CD4-positive, alpha-beta T cell (primary cell): ENCODE results near the gene RASL10A. TPM values are rescaled to one million over a fixed set of nuclear protein-coding genes. Genes with fewer than 3 reads are reported as not detected.

Source experiments
- ATAC-seq: fragments of 200-7000 bp; cut with Tn5 transposase; one replicate; pipeline ENCODE4 v1.10.0; 2022; ENCODE audit warnings: mild to moderate bottlenecking; ENCODE audit not compliant: poor library complexity
- CTCF ChIA-PET: fragments of 350-600 bp; sonication (Branson Sonifier 250); formaldehyde crosslinking; loops from one replicate; lab custom pipeline; 2021; ENCODE audit warnings: antibody characterized with exemption, inconsistent platforms; lab: Charles Lee
- POLR2A ChIA-PET: fragments of 350-600 bp; sonication (Branson Sonifier 250); formaldehyde crosslinking; loops from one replicate; lab custom pipeline; 2021; ENCODE audit warnings: antibody characterized with exemption, inconsistent platforms; lab: Charles Lee
- DNase-seq, 14 experiments: peaks; one replicate each; pipeline ENCODE4 v3.0.0-alpha.2; 2013 to 2020; ENCODE audit warnings: mixed read lengths in 2 of 14
- H3K27ac ChIP-seq, 2 donors: one replicate each; pipeline versions ENCODE4 v1.5.1 to v1.7.0; 2013; ENCODE audit warnings: low read length in 2 of 2, low read depth in 1 of 2, mild to moderate bottlenecking in 1 of 2
- H3K27me3 ChIP-seq, 2 experiments: 1 replicate in 1 of 2; 2 replicates in 1 of 2; pipeline versions ENCODE4 v1.6.1 to v1.7.0; 2013; ENCODE audit warnings: low read length in 2 of 2, control low read depth in 1 of 2, mild to moderate bottlenecking in 1 of 2, moderate library complexity in 1 of 2; ENCODE audit not compliant: insufficient read depth in 2 of 2, control insufficient read depth in 1 of 2
- H3K36me3 ChIP-seq: one replicate; pipeline ENCODE4 v1.6.1; 2013; ENCODE audit warnings: low read length, control low read depth; ENCODE audit not compliant: insufficient read depth
- H3K4me1 ChIP-seq: one replicate; pipeline ENCODE4 v1.6.1; 2013; ENCODE audit warnings: low read length, control low read depth; ENCODE audit not compliant: insufficient read depth
- H3K4me3 ChIP-seq: one replicate; pipeline ENCODE4 v1.5.1; 2013; ENCODE audit warnings: mild to moderate bottlenecking, low read length, moderate library complexity
- H3K9me3 ChIP-seq, 2 experiments: 1 replicate in 1 of 2; 2 replicates in 1 of 2; pipeline versions ENCODE4 v1.6.1 to v1.7.0; 2013; ENCODE audit warnings: low read length in 2 of 2, mild to moderate bottlenecking in 2 of 2, control low read depth in 1 of 2, moderate library complexity in 1 of 2; ENCODE audit not compliant: control insufficient read depth in 1 of 2, insufficient read depth in 1 of 2
- H3K27ac Mint-ChIP-seq: one replicate; pipeline ENCODE4 v1.8.0; 2020; ENCODE audit warnings: mixed read lengths
- H3K27me3 Mint-ChIP-seq: one replicate; pipeline ENCODE4 v1.8.0; 2021; ENCODE audit warnings: mixed read lengths
- H3K36me3 Mint-ChIP-seq: one replicate; pipeline ENCODE4 v1.8.0; 2021; ENCODE audit warnings: low read depth, mixed read lengths
- H3K4me1 Mint-ChIP-seq: one replicate; pipeline ENCODE4 v1.8.0; 2021; ENCODE audit warnings: low read depth, mixed read lengths
- H3K4me3 Mint-ChIP-seq: one replicate; pipeline ENCODE4 v1.8.0; 2020; ENCODE audit warnings: mild to moderate bottlenecking, mixed read lengths
- H3K9me3 Mint-ChIP-seq: one replicate; pipeline ENCODE4 v1.8.0; 2020; ENCODE audit warnings: mixed read lengths
- CTCF ChIP-seq: fragments of 200-600 bp; IDR thresholded peaks from one replicate; pipeline ENCODE4 v1.8.0; 2022; ENCODE audit warnings: antibody characterized with exemption, mild to moderate bottlenecking
- intact Hi-C, 2 experiments: fragments of 100-400 bp; cut with DNase I in 1 of 2; cut with micrococcal nuclease in 1 of 2; formaldehyde crosslinking; loops; one replicate each; pipeline versions ENCODE4 v1.15.1 to v1.9.0; 2023 to 2025; cut with DNase I, micrococcal nuclease
- microRNA-seq: library from miRNA; unstranded; fragments of <30 nt; microRNA quantifications from one replicate; pipeline ENCODE4 v1.2.0, GENCODE V29; 2021; ENCODE audit warnings: borderline microRNAs expressed, borderline replicate concordance
- total RNA-seq, 174 experiments: library from RNA in 2 of 174; stranded (reverse) in 2 of 174; gene quantifications; one replicate each; pipeline ENCODE4 v1.2.3 and lab custom pipeline; 2021 to 2026

The RASL10A gene
- total RNA-seq, 2 experiments from 2014 or later, result 0.30 to 0.36 TPM

- no peak overlapping the region for H3K27ac Mint-ChIP-seq
- DNase-seq (no peak), ATAC-seq (no peak)
- no peaks in the 10 kb centered on the region for H3K9me3 Mint-ChIP-seq
- Histone ChIP-seq H3K9me3 (no peaks in the 10 kb centered on the region), H3K4me3 (no peak overlapping the region), H3K27ac (no peak overlapping the region), H3K4me1 (peaks cover 32% of the 10 kb centered on the region), H3K36me3 (peaks cover 9% of the 10 kb centered on the region), H3K27me3 (no peaks in the 10 kb centered on the region)
- TF ChIP-seq CTCF, result no peak
- intact Hi-C loops, result loop anchor here in 1 of 2 experiments (5.0 to 10.0 kb wide), 4 partner anchors 122 to 1341 kb away; partner anchors contain the start of genes AP1B1, THOC5 and ZNRF3
- no peak overlapping the region for H3K4me3 Mint-ChIP-seq
- peaks cover 29% of the 10 kb centered on the region for H3K36me3 Mint-ChIP-seq
- peaks cover 37% of the 10 kb centered on the region for H3K4me1 Mint-ChIP-seq
- no peaks in the 10 kb centered on the region for H3K27me3 Mint-ChIP-seq
- CTCF ChIA-PET, result no interaction called here
- POLR2A ChIA-PET, result no interaction called here
Measured at GRCh38 chr22:29265305-29265704, 50.2 kb downstream of the RASL10A start.

- ATAC-seq (no peak), DNase-seq (no peak)
- no peaks in the 10 kb centered on the region for H3K27me3 ChIP-seq
- H3K4me1 ChIP-seq, result peaks cover 18% of the 10 kb centered on the region
- H3K27ac Mint-ChIP-seq, result no peak overlapping the region
- no peaks in the 10 kb centered on the region for H3K27me3 Mint-ChIP-seq
- H3K4me3 Mint-ChIP-seq, result no peak overlapping the region
- H3K4me3 ChIP-seq, result no peak overlapping the region
- POLR2A ChIA-PET, result no interaction called here
- no peaks in the 10 kb centered on the region for H3K9me3 Mint-ChIP-seq
- TF ChIP-seq CTCF, result no peak
- CTCF ChIA-PET, result no interaction called here
- peaks cover 14% of the 10 kb centered on the region for H3K36me3 Mint-ChIP-seq
- H3K36me3 ChIP-seq, result peaks cover 9% of the 10 kb centered on the region
- peaks cover 23% of the 10 kb centered on the region for H3K4me1 Mint-ChIP-seq
- no peak overlapping the region for H3K27ac ChIP-seq
- H3K9me3 ChIP-seq, result no peaks in the 10 kb centered on the region
- intact Hi-C loops, result loop anchor here in 1 of 2 experiments (10.0 kb wide), 2 partner anchors 291 to 1339 kb away; partner anchors contain the start of gene THOC5
Measured at GRCh38 chr22:29263791-29264276, 51.7 kb downstream of the RASL10A start.

Small RNA genes within 50 kb of the gene (microRNA-seq; reads per million reads assigned to microRNA genes)
- 156 reads per million, percentile 69 among the genes with 10 or more reads in this experiment for gene MIR3653

Other genes starting within 250 kb of the RASL10A start
- gene KREMEN1, start 242.7 kb downstream of the RASL10A start, total RNA-seq, result not detected
- gene EMID1, start 109.8 kb downstream of the RASL10A start, total RNA-seq, result not detected
- gene RHBDD3, start 47.7 kb downstream of the RASL10A start, total RNA-seq, result 10 to 100 TPM in 1 of 2 experiments, 1 to 10 TPM in 1; 9.0 to 11.7 TPM
- gene EWSR1, start 47.4 kb downstream of the RASL10A start, total RNA-seq, result 100 to 1,000 TPM; 292 to 309 TPM
- gene GAS2L1, start 9.0 kb downstream of the RASL10A start, total RNA-seq, result under 1 TPM; 0.28 to 0.77 TPM
- 10 to 100 TPM; 25.6 to 26.4 TPM for gene AP1B1, start 72.9 kb upstream of the RASL10A start, total RNA-seq
- gene RFPL1, start 122.9 kb upstream of the RASL10A start, total RNA-seq, result not detected
- under 1 TPM; 0.05 to 0.06 TPM for gene NEFH, start 164.5 kb upstream of the RASL10A start, total RNA-seq
- 10 to 100 TPM; 27.1 to 32.9 TPM for gene THOC5, start 238.1 kb upstream of the RASL10A start, total RNA-seq